ENCODE data around the gene TNFRSF18.

DNA sequence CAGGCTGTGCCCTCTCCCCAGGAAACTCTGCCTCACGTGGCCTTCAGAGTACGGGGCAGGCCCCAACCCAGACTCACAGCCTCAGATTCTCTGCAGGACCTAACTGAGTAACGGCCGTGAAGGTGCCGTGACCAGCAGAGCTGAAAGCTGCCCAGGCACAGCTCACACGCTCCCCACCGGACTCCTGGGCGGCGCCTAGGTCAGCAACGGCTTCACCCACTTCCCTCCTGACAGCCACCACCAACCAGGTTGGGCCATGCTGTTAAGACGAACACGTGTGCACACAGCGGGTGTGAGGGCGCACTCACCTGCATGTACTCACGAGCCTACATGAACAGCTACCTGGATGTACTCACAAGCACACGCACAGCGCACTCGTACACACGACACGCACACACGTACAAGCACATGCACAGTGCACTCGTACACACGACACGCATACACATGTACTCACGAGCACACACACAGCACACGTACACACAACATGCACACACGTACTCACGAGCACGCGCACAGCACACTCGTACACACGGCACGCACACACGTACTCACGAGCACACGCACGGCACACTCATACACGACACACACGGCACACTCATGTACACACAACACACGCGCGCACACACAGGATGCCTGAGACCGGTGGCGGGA, 16.3 kb upstream of the TNFRSF18 start:
- TF ChIP-seq YY1 (IDR thresholded peaks at IDR 0.05; ENCODE audit: insufficient read depth, insufficient read length) (no peak), SUZ12 (IDR thresholded peaks at IDR 0.05; ENCODE audit: extremely low read depth, insufficient read depth, insufficient read length) (no peak)
